HFFc6 (cell line): Measurements from ENCODE around the gene TMC3. TPM values are rescaled to one million over a fixed set of nuclear protein-coding genes. Genes with fewer than 3 reads are reported as not detected.

Source experiments
- DNase-seq: peaks from one replicate; pipeline ENCODE4 v3.0.0-alpha.2; 2018
- H3K27ac Mint-ChIP-seq: 2 replicates; pipeline ENCODE4 v1.8.0; 2020; ENCODE audit warnings: mild to moderate bottlenecking, mixed read lengths
- H3K27me3 Mint-ChIP-seq: 2 replicates; pipeline ENCODE4 v1.8.0; 2021; ENCODE audit warnings: mild to moderate bottlenecking, moderate library complexity, mixed read lengths; ENCODE audit not compliant: insufficient read depth
- H3K36me3 Mint-ChIP-seq: 2 replicates; pipeline ENCODE4 v1.8.0; 2021; ENCODE audit warnings: low read depth, mixed read lengths
- H3K4me1 Mint-ChIP-seq: 2 replicates; pipeline ENCODE4 v1.8.0; 2020; ENCODE audit warnings: low read depth, mixed read lengths
- H3K4me3 Mint-ChIP-seq: 2 replicates; pipeline ENCODE4 v1.8.0; 2020; ENCODE audit warnings: mild to moderate bottlenecking, moderate library complexity, mixed read lengths
- H3K9me3 Mint-ChIP-seq: 2 replicates; pipeline ENCODE4 v1.8.0; 2020; ENCODE audit warnings: mild to moderate bottlenecking, mixed read lengths
- CTCF ChIP-seq: fragments of 200-600 bp; sonication (generic); IDR thresholded peaks from 2 replicates; pipeline ENCODE4 v1.5.0; 2021; ENCODE audit warnings: antibody characterized with exemption, mild to moderate bottlenecking
- total RNA-seq, 6 experiments: library from RNA; stranded (reverse); fragmentation: NEBNext Ultra II Directional; extraction: Animal tissue kit (Norgen Biotek cat#: 25700); gene quantifications; 2 replicates in 1 of 6; 3 replicates in 5 of 6; pipeline ENCODE4 v1.2.3, GENCODE V29; 2021

TMC3 gene
- total RNA-seq, 6 experiments from 2014 or later: not detected

DNA sequence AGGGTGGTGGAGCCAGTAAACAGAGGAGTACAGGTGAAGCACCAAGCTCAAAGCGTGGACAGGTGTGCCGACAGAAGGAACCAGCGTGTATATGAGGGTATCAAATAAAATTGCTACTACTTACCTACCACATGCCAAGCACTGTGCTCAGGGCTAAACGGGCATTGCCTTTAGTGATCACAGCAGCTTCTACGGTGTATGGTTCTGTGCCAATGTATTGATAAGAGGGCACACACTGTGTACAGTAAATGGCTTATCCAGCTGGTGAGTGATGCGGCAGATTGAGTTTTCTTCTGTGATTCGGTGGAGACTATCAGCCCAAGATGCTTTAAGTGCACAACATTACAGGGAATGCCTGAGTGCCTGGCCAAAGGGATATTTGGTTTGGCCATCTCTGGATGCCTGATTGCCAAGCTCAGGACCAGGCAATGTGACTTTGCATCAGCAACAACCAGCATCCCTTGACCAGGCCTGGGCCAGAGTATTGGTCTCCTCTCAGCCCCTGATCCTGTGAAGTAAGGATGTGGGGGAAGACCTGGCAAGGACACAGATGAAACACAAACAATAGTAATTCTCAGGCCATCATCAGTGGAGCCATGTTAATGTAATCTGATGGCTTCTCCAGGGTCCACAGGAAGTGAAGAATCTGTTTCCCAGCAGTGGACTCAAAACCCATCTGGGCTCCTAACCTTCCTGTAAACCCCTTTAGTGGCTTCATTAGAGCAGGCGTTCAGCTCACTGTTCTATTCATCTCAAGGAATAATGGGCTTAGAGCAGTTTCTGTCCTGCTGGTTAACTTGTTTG, 64.2 kb downstream of the TMC3 start:
- no peak overlapping the region for H3K27ac Mint-ChIP-seq
- DNase-seq: no peak
- TF ChIP-seq CTCF: no peak
- H3K27me3 Mint-ChIP-seq: peaks cover 2% of the 10 kb centered on the region
- H3K9me3 Mint-ChIP-seq: no peaks in the 10 kb centered on the region
- no peak overlapping the region for H3K4me3 Mint-ChIP-seq
- H3K36me3 Mint-ChIP-seq: peaks cover 18% of the 10 kb centered on the region; the same call in 1 of the 2 replicates
- H3K4me1 Mint-ChIP-seq: peaks cover 43% of the 10 kb centered on the region

GRCh38 chr15:81308260-81308659, 65.8 kb downstream of the TMC3 start:
- no peak for TF ChIP-seq CTCF
- H3K27ac Mint-ChIP-seq: no peak overlapping the region
- peaks cover 55% of the 10 kb centered on the region for H3K4me1 Mint-ChIP-seq
- peaks cover 3% of the 10 kb centered on the region for H3K27me3 Mint-ChIP-seq
- no peak for DNase-seq
- H3K9me3 Mint-ChIP-seq: no peaks in the 10 kb centered on the region
- H3K36me3 Mint-ChIP-seq: peaks cover 18% of the 10 kb centered on the region; the same call in 1 of the 2 replicates
- H3K4me3 Mint-ChIP-seq: no peak overlapping the region

DNA sequence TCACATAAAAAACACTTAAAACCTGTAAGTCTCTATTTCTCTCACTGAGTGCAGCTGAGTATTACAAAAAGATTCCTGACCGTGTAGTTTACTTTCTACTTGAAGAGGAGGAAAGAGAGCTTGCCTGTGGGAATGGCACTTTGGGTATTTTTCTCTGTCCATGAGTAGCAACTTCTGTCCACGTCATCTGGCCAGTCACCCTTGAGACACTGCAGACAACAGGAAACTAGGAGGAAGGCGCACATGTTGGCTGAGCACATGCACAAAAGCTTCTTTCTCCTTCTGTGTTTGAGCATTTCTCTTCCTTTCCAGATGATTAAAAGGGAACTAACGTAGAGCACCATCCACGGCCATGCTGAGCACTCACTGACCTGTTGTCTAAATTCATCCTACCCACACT, 69.8 kb downstream of the TMC3 start:
- H3K9me3 Mint-ChIP-seq: no peaks in the 10 kb centered on the region
- TF ChIP-seq CTCF: no peak
- H3K4me3 Mint-ChIP-seq: no peak overlapping the region
- H3K36me3 Mint-ChIP-seq: peaks cover 3% of the 10 kb centered on the region; the same call in 1 of the 2 replicates
- peak; percentile 64 for DNase-seq
- H3K27me3 Mint-ChIP-seq: peaks cover 6% of the 10 kb centered on the region
- H3K27ac Mint-ChIP-seq: peak overlapping the region; percentile 79
- H3K4me1 Mint-ChIP-seq: peaks cover 25% of the 10 kb centered on the region

DNA sequence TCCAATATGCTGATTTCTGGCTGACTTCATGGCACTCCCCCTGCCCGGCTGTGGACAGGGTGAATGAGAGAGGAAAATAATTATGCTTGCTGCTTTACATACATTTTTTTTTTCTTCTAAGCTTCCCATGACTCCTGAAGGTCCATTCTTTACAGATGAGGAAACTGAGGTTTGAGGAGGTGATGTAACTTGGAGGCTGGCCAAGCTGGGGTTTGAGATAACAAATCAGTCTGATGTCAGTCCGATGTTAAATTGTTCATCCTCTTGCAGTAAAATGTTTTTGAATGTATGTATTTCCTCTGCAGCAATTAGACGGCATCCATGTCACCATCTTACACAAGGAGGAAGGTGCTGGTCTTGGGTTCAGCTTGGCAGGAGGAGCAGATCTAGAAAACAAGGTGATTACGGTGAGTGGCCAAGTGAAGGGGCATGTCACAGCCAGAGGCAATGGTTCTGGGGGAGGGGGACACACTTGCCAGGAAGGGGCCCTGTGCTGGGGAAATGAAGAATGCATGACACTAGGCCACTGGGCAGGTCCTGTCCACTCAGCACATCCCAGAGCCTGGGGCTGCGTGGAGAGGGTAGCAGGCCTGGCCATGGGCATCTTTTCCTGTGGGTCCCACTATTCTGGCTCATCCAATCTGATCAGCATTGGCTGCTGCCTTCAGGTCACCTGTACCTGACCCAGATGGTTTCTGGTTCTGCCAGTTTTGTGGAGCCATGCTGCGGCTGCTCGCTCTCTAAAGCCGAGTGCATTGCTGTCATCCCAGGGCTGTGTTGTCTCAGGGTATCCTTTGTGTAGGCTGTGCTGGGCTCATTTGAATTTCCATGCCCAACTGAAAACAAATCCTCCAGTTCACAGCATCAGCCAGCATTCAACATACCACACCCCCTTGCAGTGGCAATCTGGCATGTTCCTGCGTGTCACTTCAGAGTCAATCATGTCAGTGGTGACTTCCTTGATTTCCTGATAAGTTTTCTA, 70.5 kb downstream of the TMC3 start:
- TF ChIP-seq CTCF: no peak
- Mint-ChIP-seq H3K9me3 (no peaks in the 10 kb centered on the region), H3K27ac (peak overlapping the region; percentile 79; the same call in 1 of the 2 replicates), H3K4me1 (peaks cover 25% of the 10 kb centered on the region), H3K4me3 (no peak overlapping the region), H3K27me3 (peaks cover 6% of the 10 kb centered on the region), H3K36me3 (no peaks in the 10 kb centered on the region)
- no peak for DNase-seq

DNA sequence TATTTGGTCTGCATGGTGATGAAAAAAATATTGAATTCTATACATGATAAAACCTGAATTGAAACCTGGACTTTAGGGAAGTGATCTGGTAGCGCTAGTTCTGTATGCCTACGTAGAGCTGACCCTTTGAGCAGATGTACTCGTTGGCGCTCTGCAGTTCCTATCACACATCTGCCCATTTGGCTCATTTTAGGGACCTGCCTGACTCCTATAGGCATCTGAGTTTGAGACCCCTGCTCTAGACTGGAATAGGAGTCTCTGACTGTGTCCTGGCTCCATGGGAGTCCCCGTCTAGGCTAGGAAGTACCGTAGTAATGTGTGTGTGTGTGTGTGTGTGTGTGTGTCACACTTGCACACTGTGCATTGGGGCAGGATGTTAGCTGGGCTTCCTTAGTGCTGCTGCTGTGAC, 71.3 kb downstream of the TMC3 start:
- DNase-seq: no peak
- H3K4me3 Mint-ChIP-seq: no peak overlapping the region
- no peak for TF ChIP-seq CTCF
- H3K4me1 Mint-ChIP-seq: peaks cover 20% of the 10 kb centered on the region
- H3K9me3 Mint-ChIP-seq: no peaks in the 10 kb centered on the region
- peaks cover 6% of the 10 kb centered on the region for H3K27me3 Mint-ChIP-seq
- H3K36me3 Mint-ChIP-seq: no peaks in the 10 kb centered on the region
- H3K27ac Mint-ChIP-seq: no peak overlapping the region
